Common myeloid progenitor, CD34-positive (primary cell): ENCODE results near the gene CUX1.

Experiments used
- CTCF ChIA-PET: fragments of 350-600 bp; sonication (Branson Sonifier 250); formaldehyde crosslinking; loops from one replicate; lab custom pipeline; 2021; ENCODE audit warnings: antibody characterized with exemption; lab: Charles Lee
- POLR2A ChIA-PET: fragments of 350-600 bp; sonication (Branson Sonifier 250); formaldehyde crosslinking; loops from one replicate; lab custom pipeline; 2021; ENCODE audit warnings: antibody characterized with exemption; lab: Charles Lee
- DNase-seq, 3 donors: peaks; one replicate each; pipeline versions ENCODE4 v3.0.0 to v3.0.0-alpha.2; 2013
- H3K27ac ChIP-seq, 2 experiments: 1 replicate in 1 of 2; 2 replicates in 1 of 2; pipeline ENCODE4 v1.7.0; 2013; ENCODE audit warnings: inconsistent platforms in 2 of 2, low read length in 2 of 2, mild to moderate bottlenecking in 2 of 2, low read depth in 1 of 2, moderate library complexity in 1 of 2; ENCODE audit not compliant: severe bottlenecking in 2 of 2, insufficient read depth in 1 of 2, poor library complexity in 1 of 2
- H3K27me3 ChIP-seq, 5 experiments: replicated peaks in 2 of 5; 1 replicate in 3 of 5; 2 replicates in 2 of 5; pipeline versions ENCODE4 v1.6.1 to v1.7.0; 2013; ENCODE audit warnings: low read length in 4 of 5, mild to moderate bottlenecking in 2 of 5, moderate library complexity in 2 of 5, inconsistent platforms in 1 of 5; ENCODE audit not compliant: insufficient read depth in 5 of 5, control insufficient read depth in 4 of 5
- H3K36me3 ChIP-seq, 4 experiments: 1 replicate in 2 of 4; 2 replicates in 2 of 4; pipeline versions ENCODE4 v1.6.1 to v1.7.0; 2013; ENCODE audit warnings: low read length in 3 of 4, control low read depth in 1 of 4, mild to moderate bottlenecking in 1 of 4; ENCODE audit not compliant: control insufficient read depth in 4 of 4, insufficient read depth in 4 of 4
- H3K4me1 ChIP-seq, 4 experiments: 1 replicate in 3 of 4; 2 replicates in 1 of 4; pipeline versions ENCODE4 v1.6.1 to v1.7.1; 2013; ENCODE audit warnings: low read length in 3 of 4, mild to moderate bottlenecking in 3 of 4, control low read depth in 1 of 4, inconsistent platforms in 1 of 4, moderate library complexity in 1 of 4; ENCODE audit not compliant: control insufficient read depth in 4 of 4, insufficient read depth in 4 of 4; ENCODE audit errors: control extremely low read depth in 1 of 4
- H3K4me3 ChIP-seq, 7 experiments: 1 replicate in 4 of 7; 2 replicates in 3 of 7; pipeline versions ENCODE4 v1.5.1 to v1.7.0; 2013; ENCODE audit warnings: mild to moderate bottlenecking in 7 of 7, low read length in 6 of 7, moderate library complexity in 6 of 7, inconsistent platforms in 2 of 7, low read depth in 2 of 7, control low read depth in 1 of 7; ENCODE audit not compliant: insufficient read depth in 4 of 7, control insufficient read depth in 1 of 7; ENCODE audit errors: extremely low read depth in 1 of 7
- H3K9me3 ChIP-seq, 5 experiments: 1 replicate in 4 of 5; 2 replicates in 1 of 5; pipeline versions ENCODE4 v1.6.1 to v1.7.1; 2013; ENCODE audit warnings: low read length in 4 of 5, mild to moderate bottlenecking in 2 of 5, inconsistent platforms in 1 of 5, low read depth in 1 of 5, moderate library complexity in 1 of 5; ENCODE audit not compliant: control insufficient read depth in 4 of 5, insufficient read depth in 2 of 5; ENCODE audit errors: control extremely low read depth in 1 of 5
- WGBS: methylation state at CpG from one replicate; pipeline ENCODE4 v1.1.5; 2013; ENCODE audit not compliant: insufficient coverage; 5-methylcytosine and 5-hydroxymethylcytosine counted together

CUX1 gene

DNA sequence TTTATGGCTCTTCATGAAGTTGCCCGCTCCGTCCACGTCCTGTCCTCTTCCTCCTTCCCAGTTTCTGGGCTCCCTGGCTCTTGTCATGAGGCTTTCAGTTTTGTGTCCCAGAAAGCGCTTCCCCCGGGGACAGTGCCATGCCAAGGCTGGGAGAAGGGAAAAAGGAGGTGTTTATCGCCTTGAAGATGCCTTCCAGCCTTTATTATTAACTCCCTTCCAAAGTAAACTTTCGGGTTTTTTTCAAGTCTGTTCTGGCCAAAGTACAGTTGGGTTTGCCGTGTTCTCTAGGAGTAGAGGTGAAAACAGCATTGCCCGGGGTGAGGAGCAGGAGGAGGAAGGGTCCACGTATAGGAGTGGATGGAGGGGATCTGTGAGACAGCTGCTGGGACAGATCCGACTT is 117.2 kb downstream of the CUX1 start:
- CTCF ChIA-PET = no interaction called here
- Histone ChIP-seq H3K27me3 (no peaks in the 10 kb centered on the region), H3K4me1 (peaks cover 0 to 8% (median 0%) of the 10 kb centered on the region in 4 experiments)

DNA sequence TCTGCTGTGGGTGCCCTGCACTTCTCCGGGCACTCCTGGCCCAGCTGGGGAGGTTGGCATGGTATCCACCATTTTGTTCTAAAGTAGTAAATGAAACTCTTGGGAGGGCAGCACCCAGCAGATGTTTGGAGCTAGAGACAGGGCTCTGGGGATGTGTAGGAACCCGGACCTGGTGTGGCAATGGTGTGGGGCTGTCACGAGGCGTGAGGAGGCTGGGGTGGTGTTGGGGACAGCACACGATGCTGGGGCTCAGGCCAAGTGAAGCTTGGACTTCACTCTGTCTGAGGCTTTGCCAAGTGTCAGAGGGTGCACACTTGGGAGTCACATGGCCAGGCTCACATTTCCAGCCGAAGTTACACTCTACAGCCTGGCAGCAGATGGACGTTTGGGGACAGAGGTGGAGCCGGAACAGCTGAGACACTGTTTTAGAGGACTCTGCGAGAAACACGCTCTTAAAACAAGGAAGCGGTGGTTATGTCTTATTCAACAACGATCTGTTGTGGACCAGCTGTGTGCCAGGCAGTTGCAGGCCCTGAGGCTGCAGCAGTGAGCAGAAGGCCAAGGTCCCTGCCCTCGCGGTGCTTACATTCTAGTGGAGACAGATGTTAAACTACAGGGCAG is 118.2 kb downstream of the CUX1 start:
- ChIA-PET CTCF (no interaction called here), POLR2A (no interaction called here)
- Histone ChIP-seq H3K27me3 (no peaks in the 10 kb centered on the region), H3K4me1 (peaks cover 2 to 8% (median 5%) of the 10 kb centered on the region in 4 experiments), H3K4me3 (no peak overlapping the region), H3K9me3 (peaks cover 0 to 3% (median 0%) of the 10 kb centered on the region in 5 experiments), H3K27ac (no peak overlapping the region), H3K36me3 (peaks cover 0 to 12% (median 4%) of the 10 kb centered on the region in 4 experiments)
- 97% methylated on average over 14 of the region's 14 CpGs for WGBS
- DNase-seq = no peak

More for the DNA sequence above, 117.2 kb downstream of the CUX1 start:
- POLR2A ChIA-PET = no interaction called here
- 94% methylated on average over 6 of the region's 11 CpGs for WGBS
- Histone ChIP-seq H3K9me3 (peaks cover 0 to 10% (median 0%) of the 10 kb centered on the region in 5 experiments), H3K27ac (no peak overlapping the region), H3K4me3 (no peak overlapping the region), H3K36me3 (peaks cover 0 to 12% (median 7%) of the 10 kb centered on the region in 4 experiments)
- DNase-seq = no peak

DNA sequence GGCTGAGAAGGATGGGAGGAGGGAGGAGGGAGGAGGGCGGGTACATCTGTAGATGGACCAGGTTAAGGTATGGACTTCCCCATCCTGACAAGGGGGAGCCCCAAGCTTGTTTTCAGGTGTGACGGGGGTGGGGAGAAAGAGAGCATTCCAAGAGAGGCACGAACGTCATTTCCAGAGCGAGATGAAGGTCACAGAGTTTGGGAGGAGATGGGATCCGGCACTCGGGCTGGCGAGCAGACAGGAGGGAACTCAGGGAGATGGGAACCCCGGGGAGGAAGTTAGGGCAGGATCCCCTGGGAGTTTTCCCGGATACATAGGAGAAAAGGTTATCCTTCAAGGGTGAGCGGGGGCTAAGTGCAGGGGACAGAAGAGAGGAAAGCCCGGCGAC is 118.8 kb downstream of the CUX1 start:
- Histone ChIP-seq H3K27ac (no peak overlapping the region), H3K9me3 (peaks cover 0 to 3% (median 0%) of the 10 kb centered on the region in 5 experiments), H3K27me3 (no peaks in the 10 kb centered on the region), H3K4me3 (no peak overlapping the region), H3K4me1 (peaks cover 8 to 12% (median 9%) of the 10 kb centered on the region in 4 experiments), H3K36me3 (peaks cover 0 to 12% (median 4%) of the 10 kb centered on the region in 4 experiments)
- ChIA-PET CTCF (no interaction called here), POLR2A (no interaction called here)
- DNase-seq = no peak
- 96% methylated on average over 13 of the region's 13 CpGs for WGBS

DNA sequence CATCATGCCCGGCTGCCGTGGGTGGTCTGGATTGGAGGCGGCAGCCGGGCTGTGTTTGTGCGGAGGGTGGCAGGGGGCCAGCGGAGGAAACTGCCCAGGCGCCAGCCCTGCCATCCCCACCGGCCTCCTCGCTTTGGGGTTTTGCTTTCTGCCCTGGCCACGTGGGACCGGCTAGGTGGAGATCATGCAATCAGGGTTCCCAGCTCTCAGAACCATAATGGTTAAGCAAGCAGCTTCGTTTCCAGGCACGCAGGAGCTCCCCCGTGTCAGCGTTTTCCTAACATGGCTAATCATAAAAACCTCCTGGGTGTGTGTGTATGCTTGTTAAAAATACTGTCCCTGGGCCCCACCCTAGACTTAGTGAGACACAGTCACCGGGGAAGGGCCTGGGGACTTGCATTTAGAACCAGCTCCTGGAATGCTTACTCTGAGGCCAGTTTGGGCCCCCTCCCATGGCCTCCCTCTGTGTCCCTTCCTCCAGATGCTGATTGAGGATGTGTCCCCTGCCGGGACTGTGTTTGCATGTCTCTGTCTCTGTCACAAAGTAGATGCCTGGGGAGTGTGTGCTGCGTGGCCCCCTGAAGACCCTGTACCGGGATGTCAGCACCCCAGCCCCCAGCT is 119.3 kb downstream of the CUX1 start:
- Histone ChIP-seq H3K4me1 (peaks cover 8 to 17% (median 14%) of the 10 kb centered on the region in 4 experiments), H3K36me3 (peaks cover 0 to 12% (median 4%) of the 10 kb centered on the region in 4 experiments), H3K4me3 (no peak overlapping the region), H3K27ac (no peak overlapping the region), H3K27me3 (no peaks in the 10 kb centered on the region), H3K9me3 (peaks cover 0 to 3% (median 0%) of the 10 kb centered on the region in 5 experiments)
- WGBS = 96% methylated on average over 18 of the region's 19 CpGs
- ChIA-PET POLR2A (no interaction called here), CTCF (no interaction called here)
- no peak for DNase-seq

DNA sequence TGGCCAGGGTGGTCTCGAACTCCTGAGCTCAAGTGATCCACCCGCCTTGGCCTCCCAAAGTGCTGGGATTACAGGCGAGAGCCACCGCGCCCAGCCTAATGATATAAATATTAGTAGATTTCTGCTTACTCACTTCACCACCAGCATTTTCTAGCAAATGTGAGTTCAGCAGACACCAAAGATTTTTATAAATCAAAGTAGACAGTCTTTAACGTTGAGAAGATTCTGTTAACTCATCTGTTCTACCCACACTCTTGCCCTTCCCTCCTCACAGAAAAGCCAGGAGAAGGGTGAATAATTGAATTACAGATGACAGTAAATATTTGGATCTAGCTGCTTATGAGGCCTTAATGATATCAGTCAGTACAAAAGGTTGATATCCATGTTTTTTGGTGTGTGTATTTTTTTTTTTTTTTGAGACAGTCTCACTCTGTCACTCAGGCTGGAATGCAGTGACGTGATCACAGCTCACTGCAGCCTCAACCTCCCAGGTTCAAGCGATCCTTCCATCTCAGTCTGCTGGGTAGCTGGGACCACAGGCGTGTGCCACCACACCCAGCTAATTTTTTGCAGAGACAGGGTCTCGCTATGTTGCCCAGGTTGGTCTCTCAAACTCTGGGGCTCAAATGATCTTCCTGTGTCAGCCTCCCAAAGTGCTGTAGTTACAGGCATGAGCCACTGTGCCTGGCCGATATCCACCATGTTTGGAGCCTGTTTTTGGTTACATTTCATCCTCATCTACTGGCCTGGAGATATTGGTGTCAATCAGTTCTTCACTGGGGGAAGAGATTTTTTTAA is 120.5 kb downstream of the CUX1 start:
- peaks cover 0 to 3% (median 0%) of the 10 kb centered on the region in 5 experiments for H3K9me3 ChIP-seq
- POLR2A ChIA-PET = no interaction called here
- no peak for DNase-seq
- CTCF ChIA-PET = interaction anchor here (0.7 kb wide), 1 partner anchor 32 kb away, joined by 3 read pairs; no protein-coding TSS in a partner anchor
- H3K27ac ChIP-seq = no peak overlapping the region
- WGBS = 99% methylated on average over 5 of the region's 11 CpGs
- H3K27me3 ChIP-seq = no peaks in the 10 kb centered on the region
- H3K4me3 ChIP-seq = no peak overlapping the region
- H3K36me3 ChIP-seq = peaks cover 0 to 15% (median 4%) of the 10 kb centered on the region in 4 experiments
- H3K4me1 ChIP-seq = peaks cover 8 to 24% (median 20%) of the 10 kb centered on the region in 4 experiments

DNA sequence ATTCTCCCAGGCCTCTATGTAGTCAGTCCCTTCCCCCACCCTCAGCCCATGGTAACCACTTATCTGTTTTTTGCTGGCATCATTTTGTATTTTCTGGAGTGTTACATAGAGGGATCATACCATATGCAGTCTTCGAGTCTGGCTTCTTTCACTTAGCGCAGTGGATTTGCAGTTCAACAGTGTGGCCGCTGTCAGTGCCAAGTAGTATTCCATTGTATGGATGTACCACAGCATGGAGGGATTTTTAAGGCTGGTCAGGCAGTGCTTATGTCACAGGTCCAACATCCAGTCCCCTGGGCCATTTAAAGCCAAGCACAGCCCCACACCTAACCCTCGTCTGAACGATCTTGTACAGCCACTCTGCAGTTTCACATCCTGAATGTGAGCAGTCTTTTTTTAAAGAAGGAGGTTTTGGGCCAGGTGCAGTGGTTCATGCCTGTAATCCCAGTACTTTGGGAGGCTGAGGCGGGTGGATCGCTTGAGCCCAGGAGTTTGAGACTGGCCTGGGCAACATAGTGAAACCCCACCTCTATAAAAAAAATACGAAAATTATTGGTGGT is 121.8 kb downstream of the CUX1 start:
- Histone ChIP-seq H3K36me3 (peaks cover 0 to 15% (median 4%) of the 10 kb centered on the region in 4 experiments), H3K27ac (no peak overlapping the region), H3K9me3 (peaks cover 0 to 3% (median 0%) of the 10 kb centered on the region in 5 experiments), H3K27me3 (no peaks in the 10 kb centered on the region), H3K4me3 (no peak overlapping the region), H3K4me1 (peaks cover 0 to 28% (median 21%) of the 10 kb centered on the region in 4 experiments)
- DNase-seq = no peak
- POLR2A ChIA-PET = no interaction called here
- CTCF ChIA-PET = no interaction called here
- WGBS = 96% methylated on average over 4 of the region's 8 CpGs
